Activated CD8-positive, alpha-beta memory T cell treated with anti-CD3 and anti-CD28 coated beads for 4 hours (primary cell): Measurements from ENCODE around the gene DLX6.

Experiments
- DNase-seq, 2 donors: peaks; one replicate each; pipeline ENCODE4 v3.0.0-alpha.2; 2020; ENCODE audit warnings: low read depth in 2 of 2

The DLX6 gene

GRCh38 chr7:97011104-97011503, 5.8 kb downstream of the DLX6 start:
- no peak for DNase-seq

GRCh38 chr7:97011536-97012364, 6.4 kb downstream of the DLX6 start:
- no peak for DNase-seq

GRCh38 chr7:97012365-97013133, 7.2 kb downstream of the DLX6 start:
- DNase-seq = no peak

- no peak for DNase-seq
Observed at GRCh38 chr7:97013134-97013844, 7.9 kb downstream of the DLX6 start.

DNA sequence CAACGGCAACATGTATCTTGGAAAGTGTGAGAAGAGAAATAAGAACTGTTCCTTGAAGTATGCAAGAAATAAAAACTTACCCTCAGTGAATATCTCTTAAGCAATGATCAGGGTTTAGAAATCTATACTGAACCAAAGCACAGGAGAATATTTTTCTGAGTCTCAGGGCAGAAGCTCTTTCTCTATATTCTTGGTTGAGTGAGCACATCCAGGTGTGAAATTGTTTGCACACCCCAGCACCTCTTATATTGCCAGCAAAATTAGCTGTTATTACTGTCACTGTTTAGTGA, 8.4 kb downstream of the DLX6 start:
- DNase-seq = no peak

GRCh38 chr7:97014145-97014750, 8.9 kb downstream of the DLX6 start:
- no peak for DNase-seq

DNA sequence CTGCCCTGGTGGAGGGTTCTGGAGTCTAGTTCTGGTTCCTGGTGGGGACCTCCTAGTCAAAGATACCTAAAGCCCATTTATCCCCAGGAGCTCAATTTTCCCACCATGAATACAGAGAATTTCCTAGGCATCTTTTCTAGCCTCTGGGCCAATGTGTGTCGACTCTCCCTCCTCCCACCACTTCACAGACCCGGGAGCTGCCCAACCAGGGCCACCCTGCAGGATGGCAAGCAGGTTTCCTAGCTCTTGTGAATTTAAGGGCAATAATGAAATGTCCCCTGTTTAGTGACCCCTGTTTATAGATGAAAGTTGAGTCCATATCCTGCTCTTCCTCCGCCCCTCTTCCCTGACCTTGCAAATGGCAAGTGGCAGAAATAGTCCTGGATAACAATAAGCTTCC, 9.9 kb downstream of the DLX6 start:
- no peak for DNase-seq

- DNase-seq = no peak
Observed at GRCh38 chr7:97015756-97016380, 10.5 kb downstream of the DLX6 start.

DNA sequence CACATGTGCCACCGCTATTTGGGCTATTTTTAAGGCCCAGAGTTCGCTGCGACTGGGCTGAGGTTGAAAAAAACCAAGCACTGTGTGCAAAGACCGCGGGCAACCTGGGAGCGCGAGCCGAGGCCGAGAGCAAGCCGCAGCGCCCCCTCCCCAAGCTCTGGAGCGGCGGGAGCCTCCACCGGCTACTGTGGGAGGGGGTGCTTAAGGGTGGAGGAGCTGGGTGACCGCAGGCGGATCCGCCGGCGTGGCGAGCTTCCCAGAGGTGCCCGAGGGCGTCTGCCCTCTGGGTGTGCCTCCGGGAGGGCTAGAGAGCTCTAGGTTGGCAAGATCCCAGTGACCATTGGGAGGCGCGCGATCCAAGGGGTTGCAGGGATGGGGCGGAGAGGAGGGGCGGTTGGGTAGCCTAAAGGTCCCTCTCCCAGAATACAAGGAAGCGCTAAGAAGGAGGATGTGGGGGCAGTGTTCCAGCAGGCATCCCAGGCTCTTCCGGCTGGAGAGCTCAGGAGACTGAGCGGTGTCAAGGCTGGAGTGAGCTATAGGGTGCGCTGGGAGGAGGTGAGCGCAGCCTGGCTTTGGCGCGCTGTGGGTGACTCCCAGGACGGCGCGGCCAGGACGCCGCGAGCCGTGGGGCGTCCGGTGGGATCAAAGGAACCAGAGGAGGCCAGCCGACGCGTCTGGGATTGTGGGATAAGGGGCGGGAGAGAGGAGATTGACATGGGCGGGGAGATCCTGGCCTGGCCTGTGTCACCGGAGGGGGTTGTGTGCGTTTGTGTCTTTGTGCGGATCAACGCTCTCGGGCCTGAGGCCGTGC, 11.2 kb downstream of the DLX6 start:
- DNase-seq = no peak

GRCh38 chr7:97017192-97018125, 12.1 kb downstream of the DLX6 start:
- no peak for DNase-seq

DNA sequence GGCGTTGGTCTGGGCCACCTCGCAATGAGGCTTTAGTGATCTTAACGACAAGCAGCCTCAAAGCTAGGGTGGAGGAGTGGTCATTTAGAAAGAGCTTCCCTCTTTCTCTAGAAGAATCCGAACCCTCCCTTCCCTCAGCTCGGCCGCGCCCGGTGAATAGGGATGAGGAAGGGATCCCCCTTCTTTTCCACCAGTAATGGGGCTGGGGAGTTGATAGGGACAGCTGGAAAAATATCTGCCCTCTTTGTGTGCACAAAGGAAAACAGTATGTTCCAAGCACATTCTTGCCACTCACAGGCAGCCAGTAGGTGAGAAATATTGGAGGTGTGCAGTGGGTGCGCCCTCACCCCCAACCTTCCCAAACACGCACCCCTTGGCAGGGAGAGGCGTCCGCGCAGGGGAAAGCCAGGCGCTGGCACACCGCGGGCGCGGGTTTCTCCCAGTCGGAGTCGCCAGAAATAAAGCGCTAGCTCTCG, 12.8 kb downstream of the DLX6 start:
- DNase-seq = no peak

DNA sequence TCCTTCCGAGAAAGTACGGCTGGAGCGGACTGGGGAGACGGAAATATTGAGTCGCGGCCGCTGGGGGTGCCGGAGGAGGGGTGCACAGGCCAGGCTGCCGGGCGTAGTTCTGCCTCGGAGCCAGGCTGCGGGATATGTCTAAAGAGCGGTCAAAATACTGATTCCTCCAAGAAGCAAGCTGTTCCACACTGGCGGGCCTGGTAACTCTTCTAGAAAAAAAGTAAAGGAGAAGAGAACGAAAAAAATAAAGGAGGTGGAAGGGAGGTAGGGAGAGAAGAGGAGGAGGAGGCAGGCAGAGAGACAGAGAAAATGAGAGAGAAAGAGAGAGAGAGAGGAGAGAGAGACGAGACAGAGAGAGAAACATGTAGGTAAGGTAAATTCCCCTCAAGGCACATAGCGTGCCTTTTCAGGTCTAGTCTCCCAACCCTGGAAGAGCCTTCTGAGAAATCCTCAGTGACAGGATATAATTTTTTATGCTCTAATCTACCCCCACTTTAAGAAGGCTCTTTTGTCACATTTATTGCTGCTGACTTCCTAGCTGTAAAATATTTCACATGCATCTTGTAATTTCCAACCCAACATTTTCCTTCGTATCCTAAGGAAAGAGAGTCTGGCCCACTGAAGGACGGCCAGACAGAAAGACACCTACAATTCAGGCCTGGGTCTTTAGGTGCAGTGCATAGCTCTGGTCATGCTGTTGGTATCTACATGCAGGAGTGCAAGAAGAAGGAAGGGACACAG, 13.6 kb downstream of the DLX6 start:
- DNase-seq = no peak

DNA sequence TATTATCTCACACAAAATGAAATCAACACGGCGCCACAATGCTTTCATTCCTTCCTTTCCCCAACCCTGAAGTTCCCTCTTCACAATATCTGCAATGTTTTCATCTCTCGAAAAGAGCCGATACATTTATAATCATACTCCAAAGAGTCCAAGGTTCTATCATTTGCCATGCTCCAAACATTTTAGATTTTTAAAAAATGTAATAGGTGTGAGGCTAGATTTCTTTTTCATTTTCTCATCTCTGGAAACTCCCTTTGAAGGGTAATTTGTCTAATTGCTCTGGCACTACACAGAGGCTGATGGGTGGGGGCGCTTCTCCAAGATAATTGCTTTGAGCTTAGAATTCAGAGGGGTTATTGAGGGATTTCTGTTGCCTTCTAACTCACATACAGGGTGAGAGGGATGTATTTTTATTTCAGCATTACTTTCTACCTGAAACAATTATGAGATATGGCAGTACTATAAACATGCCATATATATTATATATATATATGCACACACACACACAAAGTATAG, 14.4 kb downstream of the DLX6 start:
- DNase-seq = no peak

DNA sequence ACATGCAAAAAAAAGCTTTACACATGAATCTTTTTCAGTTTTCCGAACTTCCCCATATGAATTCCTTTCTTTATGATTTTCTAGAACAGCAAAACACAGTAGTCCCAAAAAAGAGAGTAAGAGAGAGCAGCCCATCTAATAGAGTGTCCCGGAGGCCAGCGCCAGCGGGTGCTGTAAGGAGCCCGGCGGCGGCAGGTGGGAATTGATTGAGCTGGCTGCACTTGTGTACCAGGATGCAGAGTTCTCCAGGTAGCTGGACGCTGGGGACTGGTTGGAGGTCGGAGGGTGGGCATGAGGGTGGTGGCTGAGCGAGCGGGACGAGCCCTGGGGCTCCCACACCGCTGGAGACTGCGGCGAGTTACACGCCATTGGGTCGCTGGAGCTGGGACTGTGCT, 15.2 kb downstream of the DLX6 start:
- DNase-seq = no peak

GRCh38 chr7:97020996-97021746, 15.8 kb downstream of the DLX6 start:
- no peak for DNase-seq

DNA sequence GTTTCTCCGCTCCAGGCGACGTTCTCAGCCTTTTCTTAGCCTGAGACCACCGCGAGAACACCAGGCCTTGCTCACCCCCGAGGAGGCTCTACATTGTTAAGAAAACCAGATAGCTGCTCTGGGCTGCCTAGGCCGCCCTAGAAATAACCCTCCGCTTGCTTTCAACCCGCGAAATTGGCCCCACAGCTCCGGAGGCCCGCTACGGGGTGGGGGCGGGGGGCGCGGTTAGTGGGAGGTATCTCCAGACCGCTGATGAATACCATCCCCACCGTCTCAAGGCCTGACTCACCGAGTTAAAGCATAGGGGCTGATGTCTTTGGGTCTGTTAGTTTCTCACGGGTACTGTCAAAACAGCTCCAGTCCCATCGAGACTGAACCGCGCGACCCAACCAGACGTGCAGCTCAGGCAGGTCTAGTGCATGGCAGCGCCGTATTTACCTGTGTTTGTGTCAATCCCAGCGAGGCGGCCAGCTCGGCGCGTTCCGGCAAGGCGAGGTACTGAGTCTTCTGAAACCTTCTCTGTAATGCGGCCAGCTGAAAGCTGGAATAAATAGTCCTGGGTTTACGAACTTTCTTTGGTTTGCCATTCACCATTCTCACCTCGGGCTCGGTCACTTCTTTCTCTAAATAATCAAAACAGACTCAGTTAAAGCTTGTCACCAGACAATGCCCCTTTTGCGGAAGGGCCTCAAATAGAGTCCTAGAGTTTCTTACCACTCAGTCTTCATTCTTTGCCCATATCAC, 16.6 kb downstream of the DLX6 start:
- no peak for DNase-seq
